OCI-M2 (cell line): ENCODE data around the gene SPATA6L.
"Not testable (repeated sequence)": the region's sequence is repeated elsewhere in the genome, so short reads cannot be mapped to it uniquely, and the experiment has no call there.

Experiments used
- DNase-seq: peaks from one replicate; lab custom pipeline; 2025; ENCODE audit not compliant: unreplicated experiment; lab: John Stamatoyannopoulos, UW

The SPATA6L gene

GRCh38 chr9:4638968-4639367 is 27.3 kb downstream of the SPATA6L start:
- no peak for DNase-seq

GRCh38 chr9:4630836-4631235 is 35.4 kb downstream of the SPATA6L start:
- no peak for DNase-seq

GRCh38 chr9:4622016-4622415 is 44.3 kb downstream of the SPATA6L start:
- DNase-seq, result no peak

GRCh38 chr9:4620881-4621555 is 45.3 kb downstream of the SPATA6L start:
- DNase-seq, result no peak

- no peak for DNase-seq
Measured at GRCh38 chr9:4620057-4620765, 46.1 kb downstream of the SPATA6L start.

GRCh38 chr9:4618700-4619099 is 47.6 kb downstream of the SPATA6L start:
- no peak for DNase-seq

- no peak for DNase-seq
Measured at GRCh38 chr9:4617752-4618151, 48.5 kb downstream of the SPATA6L start.

- DNase-seq, result no peak
Measured at GRCh38 chr9:4615778-4616177, 50.5 kb downstream of the SPATA6L start.

GRCh38 chr9:4615251-4615650 is 51.0 kb downstream of the SPATA6L start:
- no peak for DNase-seq

- no peak for DNase-seq
Measured at GRCh38 chr9:4614627-4615026, 51.7 kb downstream of the SPATA6L start.

- not testable (repeated sequence) for DNase-seq
Measured at GRCh38 chr9:4606033-4606432, 60.2 kb downstream of the SPATA6L start.

GRCh38 chr9:4604678-4605095 is 61.6 kb downstream of the SPATA6L start:
- no peak for DNase-seq

- DNase-seq, result no peak
Measured at GRCh38 chr9:4603830-4604229, 62.5 kb downstream of the SPATA6L start.

- no peak for DNase-seq
Measured at GRCh38 chr9:4600368-4600767, 65.9 kb downstream of the SPATA6L start.

- no peak for DNase-seq
Measured at GRCh38 chr9:4596165-4596922, 69.9 kb downstream of the SPATA6L start.

GRCh38 chr9:4594994-4595393 is 71.3 kb downstream of the SPATA6L start:
- no peak for DNase-seq

- DNase-seq, result no peak
Measured at GRCh38 chr9:4594545-4594944, 71.7 kb downstream of the SPATA6L start.

GRCh38 chr9:4592886-4593285 is 73.4 kb downstream of the SPATA6L start:
- no peak for DNase-seq

- no peak for DNase-seq
Measured at GRCh38 chr9:4592295-4592694, 74.0 kb downstream of the SPATA6L start.

- DNase-seq, result no peak
Measured at GRCh38 chr9:4591123-4591500, 75.2 kb downstream of the SPATA6L start.

- DNase-seq, result no peak
Measured at GRCh38 chr9:4590430-4591122, 75.7 kb downstream of the SPATA6L start.
